GM19043 (cell line): Measurements from ENCODE around the gene KRTAP10-3.
"Not testable (repeated sequence)": the region's sequence is repeated elsewhere in the genome, so short reads cannot be mapped to it uniquely, and the experiment has no call there.

Experiments
- ATAC-seq: cut with Tn5 transposase; IDR thresholded peaks from one replicate; pipeline ENCODE4 v1.9.1; 2021; ENCODE audit warnings: low read depth; ENCODE audit not compliant: unreplicated experiment

Gene KRTAP10-3

GRCh38 chr21:44572959-44573583 is 14.5 kb upstream of the KRTAP10-3 start:
- no peak for ATAC-seq

- no peak for ATAC-seq
Observed at GRCh38 chr21:44571844-44572782, 13.5 kb upstream of the KRTAP10-3 start.

DNA sequence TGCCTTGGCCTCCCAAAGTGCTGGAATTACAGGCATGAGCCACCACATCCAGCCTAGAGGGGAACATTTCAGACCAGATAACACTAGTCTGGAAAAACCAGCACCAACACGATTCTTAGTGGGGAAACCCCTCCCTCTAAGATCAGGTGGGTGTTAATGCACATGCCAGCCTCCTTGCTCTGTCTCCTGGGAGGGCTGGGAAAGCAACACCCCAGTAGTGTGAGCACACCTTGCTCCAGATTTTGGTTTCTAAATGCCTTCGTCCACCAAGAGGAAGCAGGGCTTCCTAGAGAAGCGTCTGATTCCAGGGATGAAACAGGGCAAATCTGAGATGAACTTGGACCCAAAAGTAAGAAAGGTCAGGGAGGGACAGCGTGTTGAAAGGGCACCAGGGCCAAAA is 12.7 kb upstream of the KRTAP10-3 start:
- ATAC-seq, result no peak

DNA sequence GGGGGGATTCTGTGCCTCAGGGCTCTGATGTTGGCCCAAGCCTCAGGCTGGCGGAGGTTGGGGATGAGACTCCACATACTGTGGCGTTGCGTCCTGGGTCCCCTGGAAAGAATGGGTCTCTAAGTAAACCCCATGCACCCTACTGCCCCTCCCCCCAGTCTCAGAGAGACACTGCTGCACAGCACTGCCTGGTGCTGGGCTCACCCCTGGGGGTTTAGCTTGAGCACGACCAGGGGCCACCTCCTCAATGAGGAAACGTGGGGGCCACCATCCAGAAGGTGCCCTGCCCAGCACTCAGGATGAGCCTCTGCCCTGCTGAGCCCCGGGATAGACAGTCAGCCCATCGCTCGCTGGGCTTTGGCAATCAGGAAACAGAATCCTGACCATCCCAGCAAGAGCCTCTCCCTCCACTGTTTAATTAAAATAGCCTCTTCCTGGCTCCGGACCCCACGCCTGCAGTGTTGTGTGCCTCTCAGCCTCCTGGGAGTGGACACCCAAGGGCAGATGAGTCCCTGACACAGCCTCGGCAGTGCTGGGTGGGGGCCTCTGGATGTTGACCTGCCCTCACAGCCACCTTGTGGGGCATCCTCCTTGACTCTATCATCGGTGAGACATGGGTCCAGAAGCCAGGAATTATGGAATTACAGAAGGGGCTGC is 11.4 kb upstream of the KRTAP10-3 start:
- ATAC-seq, result no peak

- no peak for ATAC-seq
Observed at GRCh38 chr21:44568667-44569556, 10.3 kb upstream of the KRTAP10-3 start.

- ATAC-seq, result no peak
Observed at GRCh38 chr21:44568261-44568660, 9.7 kb upstream of the KRTAP10-3 start.

- ATAC-seq, result no peak
Observed at GRCh38 chr21:44567481-44568171, 9.0 kb upstream of the KRTAP10-3 start.

- no peak for ATAC-seq
Observed at GRCh38 chr21:44566403-44566802, 7.8 kb upstream of the KRTAP10-3 start.

- no peak for ATAC-seq
Observed at GRCh38 chr21:44564886-44565598, 6.4 kb upstream of the KRTAP10-3 start.

- ATAC-seq, result no peak
Observed at GRCh38 chr21:44564099-44564498, 5.5 kb upstream of the KRTAP10-3 start.

DNA sequence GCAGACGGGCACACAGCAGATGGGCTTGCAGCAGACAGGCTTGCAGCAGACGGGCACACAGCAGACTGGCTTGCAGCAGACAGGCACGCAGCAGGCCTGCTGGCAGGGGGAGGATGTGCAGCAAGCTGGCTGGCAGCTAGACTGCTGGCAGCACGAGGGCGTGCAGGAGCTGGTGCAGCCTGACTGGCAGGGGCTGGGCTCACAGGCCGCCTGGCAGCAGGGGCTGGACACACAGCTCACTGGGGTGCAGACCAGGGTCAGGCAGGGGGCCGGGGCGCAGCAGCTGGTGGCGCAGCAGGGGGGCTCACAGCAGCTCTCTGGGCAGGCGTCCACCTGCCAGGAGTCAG is 293 bp downstream of the KRTAP10-3 start:
- not testable (repeated sequence) for ATAC-seq

DNA sequence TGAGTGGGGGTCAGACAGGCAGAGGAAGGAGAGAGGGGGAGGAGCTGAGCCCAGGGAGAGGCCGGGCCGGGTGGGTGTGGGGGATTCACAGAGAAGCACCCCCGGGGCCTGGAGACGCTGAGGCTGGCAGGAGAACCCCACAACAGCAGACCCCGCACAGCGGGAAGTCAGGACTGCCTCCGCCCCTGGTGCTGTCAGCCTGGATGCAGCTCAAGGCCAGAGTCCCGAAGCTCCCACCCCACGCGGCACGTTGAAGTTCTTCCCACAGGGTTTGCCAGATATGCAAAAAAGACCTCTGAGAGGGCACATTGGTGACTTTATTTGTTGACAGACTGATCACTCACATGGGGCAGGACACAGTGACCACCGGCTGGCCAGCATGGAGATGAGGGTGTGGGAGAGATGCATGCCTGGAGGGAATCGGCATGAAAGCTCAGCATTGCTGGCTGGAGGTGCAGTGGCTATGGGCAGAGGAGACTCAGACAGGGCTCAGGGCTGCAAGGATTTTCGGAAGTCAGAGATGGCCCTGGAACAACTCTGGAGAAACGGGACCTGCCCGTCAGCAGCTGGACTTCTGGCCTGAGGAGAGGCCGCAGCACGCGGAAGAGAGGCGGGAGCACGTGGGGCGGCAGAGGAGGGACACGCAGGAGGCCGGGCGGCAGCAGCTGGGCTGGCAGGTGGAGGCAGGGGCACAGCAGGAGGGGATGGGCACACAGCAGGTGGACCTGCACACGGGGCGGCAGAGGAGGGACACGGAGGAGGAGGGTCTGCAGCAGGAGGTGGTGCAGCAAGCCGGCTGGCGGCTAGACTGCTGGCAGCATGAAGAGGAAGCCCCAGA is 885 bp downstream of the KRTAP10-3 start:
- no peak for ATAC-seq

- ATAC-seq, result no peak
Observed at GRCh38 chr21:44556879-44557278, 1.7 kb downstream of the KRTAP10-3 start.

- ATAC-seq, result no peak
Observed at GRCh38 chr21:44555200-44555875, 3.3 kb downstream of the KRTAP10-3 start.

- no peak for ATAC-seq
Observed at GRCh38 chr21:44552681-44553080, 5.9 kb downstream of the KRTAP10-3 start.

- ATAC-seq, result no peak
Observed at GRCh38 chr21:44552136-44552535, 6.5 kb downstream of the KRTAP10-3 start.

GRCh38 chr21:44551340-44551961 is 7.1 kb downstream of the KRTAP10-3 start, which contains the start of gene KRTAP10-2:
Gene KRTAP10-2 (minus strand): TSS chr21:44551505. CDS start chr21:44551458, 47 bp downstream.
- no peak for ATAC-seq
